GM23338 (cell line): ENCODE measurements around the gene PTK6.

Experiments used
- CREB1 ChIP-seq: fragments of 250-450 bp; sonication (Bioruptor Pico); IDR thresholded peaks from 2 replicates; pipeline ENCODE4 v1.5.0; 2020; ENCODE audit warnings: low read depth, mild to moderate bottlenecking, moderate library complexity
- CTCF ChIP-seq, 2 experiments: fragments of 200-600 bp in 1 of 2; sonication (generic) in 1 of 2; conservative IDR thresholded peaks; 2 replicates each; pipeline versions ENCODE4 v1.5.1 to v1.6.1; 2016 to 2017; ENCODE audit warnings: antibody characterized with exemption in 2 of 2, low read depth in 2 of 2, mild to moderate bottlenecking in 2 of 2, moderate library complexity in 1 of 2
- ZNF331 ChIP-seq: fragments of 250-450 bp; sonication (Bioruptor Pico); IDR thresholded peaks from 2 replicates; pipeline ENCODE4 v1.5.0; 2020; ENCODE audit warnings: low read depth, mild to moderate bottlenecking, moderate library complexity
- TF ChIP-seq, protein P1 (sequence below): IDR thresholded peaks from one replicate; pipeline ENCODE4 v1.6.1; 2018; ENCODE audit warnings: antibody characterized with exemption; ENCODE audit not compliant: unreplicated experiment

- no peak for TF ChIP-seq CTCF (conservative IDR thresholded peaks at IDR 0.05; ENCODE audit: low read depth in 2 of 2)
- TF ChIP-seq CREB1 = no peak
- TF ChIP-seq, protein P1, sequence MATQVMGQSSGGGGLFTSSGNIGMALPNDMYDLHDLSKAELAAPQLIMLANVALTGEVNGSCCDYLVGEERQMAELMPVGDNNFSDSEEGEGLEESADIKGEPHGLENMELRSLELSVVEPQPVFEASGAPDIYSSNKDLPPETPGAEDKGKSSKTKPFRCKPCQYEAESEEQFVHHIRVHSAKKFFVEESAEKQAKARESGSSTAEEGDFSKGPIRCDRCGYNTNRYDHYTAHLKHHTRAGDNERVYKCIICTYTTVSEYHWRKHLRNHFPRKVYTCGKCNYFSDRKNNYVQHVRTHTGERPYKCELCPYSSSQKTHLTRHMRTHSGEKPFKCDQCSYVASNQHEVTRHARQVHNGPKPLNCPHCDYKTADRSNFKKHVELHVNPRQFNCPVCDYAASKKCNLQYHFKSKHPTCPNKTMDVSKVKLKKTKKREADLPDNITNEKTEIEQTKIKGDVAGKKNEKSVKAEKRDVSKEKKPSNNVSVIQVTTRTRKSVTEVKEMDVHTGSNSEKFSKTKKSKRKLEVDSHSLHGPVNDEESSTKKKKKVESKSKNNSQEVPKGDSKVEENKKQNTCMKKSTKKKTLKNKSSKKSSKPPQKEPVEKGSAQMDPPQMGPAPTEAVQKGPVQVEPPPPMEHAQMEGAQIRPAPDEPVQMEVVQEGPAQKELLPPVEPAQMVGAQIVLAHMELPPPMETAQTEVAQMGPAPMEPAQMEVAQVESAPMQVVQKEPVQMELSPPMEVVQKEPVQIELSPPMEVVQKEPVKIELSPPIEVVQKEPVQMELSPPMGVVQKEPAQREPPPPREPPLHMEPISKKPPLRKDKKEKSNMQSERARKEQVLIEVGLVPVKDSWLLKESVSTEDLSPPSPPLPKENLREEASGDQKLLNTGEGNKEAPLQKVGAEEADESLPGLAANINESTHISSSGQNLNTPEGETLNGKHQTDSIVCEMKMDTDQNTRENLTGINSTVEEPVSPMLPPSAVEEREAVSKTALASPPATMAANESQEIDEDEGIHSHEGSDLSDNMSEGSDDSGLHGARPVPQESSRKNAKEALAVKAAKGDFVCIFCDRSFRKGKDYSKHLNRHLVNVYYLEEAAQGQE = no peak
- no peak for TF ChIP-seq ZNF331 (CRISPR knock-in tag)
These were observed 28.6 kb upstream of the PTK6 start for GRCh38 chr20:63565699-63566335.
